GM21528 (cell line): ENCODE results near the gene DZANK1.
"Not testable (repeated sequence)": the region's sequence is repeated elsewhere in the genome, so short reads cannot be mapped to it uniquely, and the experiment has no call there.

Experiments
- ATAC-seq: cut with Tn5 transposase; IDR thresholded peaks from one replicate; pipeline ENCODE4 v1.9.1; 2021; ENCODE audit warnings: mild to moderate bottlenecking, moderate library complexity; ENCODE audit not compliant: unreplicated experiment, low FRiP score

The DZANK1 gene

DNA sequence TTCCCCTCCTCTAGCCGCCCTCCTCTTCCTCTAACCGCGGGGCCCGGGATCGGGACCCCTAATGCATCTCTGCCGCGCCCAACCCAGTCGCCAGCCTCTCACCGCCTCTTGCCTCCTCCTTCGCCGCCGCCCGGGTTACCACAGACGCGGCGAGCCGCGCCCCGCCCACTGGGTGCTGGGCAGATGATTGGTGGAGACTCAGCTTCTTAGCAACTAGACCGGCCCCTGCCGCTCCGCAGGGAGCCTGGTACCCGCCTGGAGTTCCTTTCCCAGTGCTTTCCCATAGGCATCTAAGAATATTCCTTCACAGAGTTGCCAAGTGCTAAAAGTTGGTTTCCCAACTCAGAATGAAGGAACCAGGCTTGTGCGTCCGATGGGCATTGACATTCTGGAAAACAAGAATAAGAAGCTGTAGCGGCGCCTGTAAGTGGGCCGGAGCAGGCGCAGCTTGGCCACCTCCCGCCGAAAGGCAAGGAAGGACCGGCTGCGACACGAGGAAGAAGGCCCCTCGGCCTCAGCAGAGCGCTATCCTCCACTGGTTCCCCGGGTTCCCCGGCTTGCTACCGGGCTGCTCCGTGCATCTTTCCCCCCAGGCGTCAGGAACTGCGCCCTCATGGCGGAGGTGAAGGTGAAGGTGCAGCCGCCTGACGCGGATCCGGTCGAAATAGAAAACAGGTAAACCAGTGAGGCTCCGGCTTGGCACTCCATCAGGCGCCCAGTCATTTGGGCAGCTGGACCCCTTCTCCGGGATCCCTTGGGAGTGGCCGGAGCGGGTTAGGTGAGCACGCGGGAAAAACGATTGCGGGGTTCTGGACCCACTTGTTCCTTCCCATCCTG is at the start of gene DZANK1, which contains the start of gene POLR3F:
Gene DZANK1, minus strand, starts transcription at position 137 of the 837 bp plus-strand sequence. CDS start 1,672 bp downstream, outside the sequence.
Gene POLR3F, plus strand, starts transcription at position 497 of the 837 bp plus-strand sequence. Its CDS starts 117 bp downstream, at position 614.
- peak; percentile 97 for ATAC-seq

DNA sequence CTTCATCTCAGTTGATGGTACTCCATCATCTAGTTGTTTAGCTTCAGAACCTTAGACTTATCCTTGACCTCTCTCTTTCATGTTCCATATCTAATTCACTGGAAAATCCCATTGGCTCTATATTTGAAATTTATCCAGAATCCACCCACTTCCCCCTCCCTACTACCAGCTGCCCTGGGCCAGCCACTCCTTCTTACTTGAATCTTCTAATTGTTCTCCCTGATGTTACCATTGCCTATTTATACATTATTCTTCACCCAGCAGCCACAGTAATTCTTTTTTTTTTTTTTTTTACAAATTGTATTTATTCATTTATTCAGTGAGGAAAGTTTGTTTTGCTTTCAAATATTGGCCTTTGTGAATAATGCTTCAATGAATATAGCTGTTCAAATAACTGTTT is 49.1 kb upstream of the DZANK1 start:
- ATAC-seq: no peak

DNA sequence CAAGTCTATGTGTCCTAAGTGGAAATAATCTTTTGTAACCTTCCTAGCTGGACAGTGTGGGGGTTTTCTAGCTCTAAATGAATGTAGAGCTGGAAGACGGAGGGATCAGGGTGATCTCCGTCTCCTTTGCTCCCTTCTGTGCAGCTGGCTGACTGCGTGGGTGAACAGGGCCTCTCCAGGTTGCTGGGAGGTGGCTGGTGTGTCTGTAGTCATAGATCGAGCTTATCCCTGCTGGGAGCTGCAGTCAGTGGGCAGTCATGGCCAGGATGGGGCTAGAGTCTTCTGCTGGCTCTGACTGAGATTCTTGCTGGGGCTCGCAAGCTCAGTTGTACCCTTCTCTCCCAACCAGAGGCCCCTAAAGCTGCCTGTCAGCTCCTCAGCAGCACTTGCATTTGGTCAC is 47.3 kb upstream of the DZANK1 start:
- ATAC-seq: no peak

DNA sequence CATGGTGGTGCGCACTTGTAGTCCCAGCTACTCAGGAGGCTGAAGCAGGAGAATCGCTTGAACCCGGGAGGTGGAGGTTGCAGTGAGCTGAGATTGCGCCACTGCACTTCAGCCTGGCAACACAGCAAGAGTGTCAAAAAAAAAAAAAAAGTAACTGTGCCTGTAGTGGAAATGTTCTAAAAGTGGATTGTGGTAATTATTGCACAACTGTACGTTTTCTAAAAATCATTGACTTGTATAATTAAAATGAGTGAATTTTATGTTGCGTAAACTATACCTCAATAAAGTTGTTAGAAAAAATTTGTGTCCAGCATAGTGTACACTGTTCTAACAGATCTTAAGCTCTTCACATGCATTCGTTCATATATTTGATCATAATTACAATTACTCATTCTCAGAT is 46.4 kb upstream of the DZANK1 start:
- no peak for ATAC-seq

DNA sequence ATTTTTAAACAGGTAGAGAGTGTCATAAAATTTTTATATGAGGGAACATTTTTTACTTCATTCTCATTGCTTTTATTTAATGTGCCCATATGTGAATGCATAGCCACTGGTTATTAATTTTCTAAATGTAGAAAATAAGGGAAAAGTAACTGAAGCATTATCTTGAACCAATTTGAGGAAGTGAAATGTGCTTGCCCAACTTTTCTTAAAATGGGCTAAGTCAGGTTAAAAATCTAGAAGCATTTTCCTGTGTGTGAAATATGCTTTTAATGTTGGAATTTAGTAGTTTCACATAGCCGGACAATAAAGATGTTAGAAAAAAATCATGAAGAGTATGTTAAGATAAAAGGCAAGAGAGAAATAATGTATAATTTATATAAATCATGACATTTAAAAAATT is 44.7 kb upstream of the DZANK1 start:
- no peak for ATAC-seq

DNA sequence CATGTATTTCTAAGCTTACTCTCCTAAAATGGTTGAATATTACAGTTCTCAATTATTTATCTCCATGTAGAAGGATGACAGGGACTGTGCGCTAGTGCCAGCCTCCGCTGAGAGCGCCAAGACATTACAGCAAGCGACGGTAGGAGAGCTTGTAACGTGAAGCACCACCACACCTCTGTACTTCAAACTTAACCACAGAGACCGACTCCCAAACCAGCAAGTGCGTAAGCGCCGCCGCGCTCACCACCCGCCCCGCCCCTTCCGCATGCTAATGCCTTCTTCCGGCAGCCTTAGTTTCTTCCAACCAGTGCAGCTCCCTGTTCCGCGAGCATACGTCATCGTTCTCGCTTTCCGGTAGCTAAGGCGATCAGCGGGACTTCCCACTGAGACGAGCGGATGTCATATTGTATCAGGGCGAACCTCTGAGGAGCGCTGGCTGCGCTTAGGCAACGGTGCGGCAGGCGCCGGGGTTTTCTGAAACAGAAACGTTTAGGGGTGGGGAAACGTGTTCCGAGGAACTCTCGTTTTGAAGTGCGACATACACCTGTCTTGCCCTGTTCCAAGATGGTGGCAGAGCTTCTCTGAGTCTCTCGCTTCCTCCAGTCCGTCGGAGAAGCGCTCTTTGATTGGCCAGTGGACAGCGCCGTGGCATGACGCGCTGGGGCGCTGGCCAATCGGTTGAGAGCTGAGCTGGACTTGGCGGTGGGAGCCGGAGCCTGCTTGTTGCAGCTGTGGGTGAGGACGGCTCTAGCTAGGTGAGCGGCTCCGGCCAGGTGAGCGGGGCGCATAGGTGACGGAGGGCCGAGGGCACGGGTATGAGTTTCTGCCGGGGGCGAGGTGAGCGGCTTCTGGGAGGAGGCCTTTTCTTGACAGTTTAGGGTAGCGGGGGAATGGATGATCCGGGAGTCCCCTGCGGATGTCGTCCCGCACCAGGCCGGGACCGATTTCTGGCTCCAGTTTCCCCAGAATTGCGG is 40.7 kb upstream of the DZANK1 start, which contains the start of gene SEC23B:
Gene SEC23B, plus strand, starts transcription at position 723 of the 974 bp plus-strand sequence. CDS start 2,896 bp downstream, outside the sequence.
- peak; percentile 98 for ATAC-seq

DNA sequence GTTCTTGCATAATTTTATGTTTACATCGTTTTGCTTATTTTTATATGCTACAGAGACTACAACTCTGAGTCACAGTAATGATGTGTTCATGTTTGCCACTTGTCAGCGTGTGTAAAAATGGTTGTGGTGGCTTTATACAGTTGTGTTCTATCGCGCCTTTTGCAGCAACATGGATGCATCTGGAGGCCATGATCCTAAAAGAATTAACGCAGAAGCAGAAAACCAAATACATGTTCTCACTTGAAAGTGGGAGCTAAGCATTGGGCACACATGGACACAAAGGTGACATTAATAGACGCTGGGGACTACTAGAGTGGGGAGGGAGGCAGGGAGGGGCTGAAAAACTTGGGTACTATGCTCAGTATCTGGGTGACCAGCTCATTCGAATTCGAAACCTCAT is 39.9 kb upstream of the DZANK1 start:
- no peak for ATAC-seq

DNA sequence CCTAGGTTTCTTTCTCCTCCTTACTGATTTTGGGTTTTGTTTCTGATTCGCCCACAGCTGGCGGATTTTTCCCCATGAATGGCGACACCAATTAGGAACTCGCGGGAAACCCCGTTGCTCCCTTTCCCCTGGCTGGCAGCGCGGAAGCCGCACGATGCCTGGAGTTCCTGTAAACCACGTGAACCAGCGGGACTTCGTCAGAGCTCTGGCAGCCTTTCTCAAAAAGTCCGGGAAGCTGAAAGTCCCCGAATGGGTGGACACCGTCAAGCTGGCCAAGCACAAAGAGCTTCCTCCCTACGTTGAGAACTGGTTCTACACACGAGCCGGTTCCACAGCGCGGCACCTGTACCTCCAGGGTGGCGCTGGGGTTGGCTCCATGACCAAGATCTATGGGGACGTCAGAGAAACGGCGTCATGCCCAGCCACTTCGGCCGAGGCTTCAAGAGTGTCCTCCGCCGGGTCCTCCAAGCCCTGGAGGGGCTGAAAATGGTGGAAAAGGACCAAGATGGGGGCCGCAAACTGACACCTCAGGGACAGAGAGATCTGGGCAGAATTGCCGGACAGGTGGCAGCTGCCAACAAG is 37.7 kb upstream of the DZANK1 start:
- no peak for ATAC-seq

DNA sequence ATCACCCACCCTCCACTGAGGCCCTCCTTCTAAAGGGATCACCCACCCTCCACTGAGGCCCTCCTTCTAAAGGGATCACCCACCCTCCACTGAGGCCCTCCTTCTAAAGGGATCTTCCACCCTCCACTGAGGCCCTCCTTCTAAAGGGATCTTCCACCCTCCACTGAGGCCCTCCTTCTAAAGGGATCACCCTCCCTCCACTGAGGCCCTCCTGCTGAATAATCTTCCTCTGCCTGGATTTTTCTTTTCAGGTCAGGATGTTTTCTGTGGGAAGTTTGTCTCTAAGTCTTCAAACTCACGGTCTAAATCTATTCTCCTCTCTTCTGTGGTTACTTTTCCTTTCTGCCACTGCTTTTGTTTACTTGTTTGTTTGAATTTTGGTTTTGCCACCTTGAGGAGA is 34.8 kb upstream of the DZANK1 start:
- not testable (repeated sequence) for ATAC-seq

DNA sequence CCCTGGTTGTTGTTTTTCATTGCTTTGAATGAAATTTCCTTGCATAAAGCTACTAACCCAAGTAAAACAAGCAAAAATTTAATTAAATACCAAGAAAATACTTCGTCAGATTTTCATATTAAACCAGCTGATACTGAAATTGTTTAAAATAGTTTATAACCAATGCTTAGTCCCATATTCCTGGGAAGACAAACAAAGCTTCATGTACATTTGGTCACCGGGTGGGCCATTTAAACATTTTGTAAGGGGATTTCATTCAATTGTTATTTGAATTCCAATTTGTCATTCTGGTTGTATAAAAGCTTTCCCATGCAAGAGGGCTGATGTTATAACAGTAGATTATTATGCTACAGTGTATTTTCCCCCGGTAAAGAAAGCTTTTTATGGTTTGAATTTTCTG is 30.8 kb upstream of the DZANK1 start:
- no peak for ATAC-seq

DNA sequence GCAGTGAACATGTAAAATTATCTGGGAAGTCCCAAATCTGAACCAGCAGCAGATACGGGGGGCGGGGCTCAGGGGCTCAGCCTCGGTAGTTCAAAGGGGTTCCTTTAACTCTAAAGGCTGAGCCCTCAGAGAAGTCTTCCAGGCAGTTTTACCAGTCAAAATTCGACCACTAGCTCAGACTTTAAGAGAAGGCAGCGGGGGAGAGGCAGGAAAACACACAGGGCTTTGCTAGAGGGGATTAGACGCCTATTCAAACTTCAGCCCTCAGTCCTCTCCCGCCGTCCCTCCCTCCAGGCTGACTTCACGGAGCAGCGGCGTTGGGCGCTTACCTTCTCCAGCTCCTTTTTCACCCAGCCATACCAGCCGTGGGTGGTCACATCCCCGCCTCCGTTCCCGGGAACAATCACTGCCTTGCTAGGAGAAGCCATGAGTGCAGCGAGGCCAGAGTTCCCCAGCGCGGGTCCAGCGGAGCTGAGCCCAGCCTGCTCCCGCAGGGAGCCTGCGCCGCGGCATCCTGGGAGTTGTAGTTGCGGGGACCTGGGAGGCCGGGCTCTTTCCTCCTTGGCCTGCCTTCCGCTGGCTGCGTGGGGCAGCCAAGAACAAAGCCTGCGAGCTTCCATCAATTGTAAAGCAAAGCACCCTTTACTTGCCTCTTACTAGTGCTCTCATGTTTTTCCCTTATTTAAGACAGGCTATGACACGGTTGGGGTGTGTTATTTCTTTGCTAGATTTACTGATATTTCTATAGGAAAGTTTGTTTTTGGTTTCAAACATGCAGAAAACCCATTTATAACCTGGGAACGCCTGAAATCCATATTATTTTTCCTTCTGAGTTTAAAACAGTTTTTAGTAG is 30.1 kb upstream of the DZANK1 start, which contains the start of gene RBBP9:
Gene RBBP9, minus strand, starts transcription at position 486 of the 853 bp plus-strand sequence. Its CDS starts 58 bp downstream, at position 428.
- ATAC-seq: peak; percentile 98

DNA sequence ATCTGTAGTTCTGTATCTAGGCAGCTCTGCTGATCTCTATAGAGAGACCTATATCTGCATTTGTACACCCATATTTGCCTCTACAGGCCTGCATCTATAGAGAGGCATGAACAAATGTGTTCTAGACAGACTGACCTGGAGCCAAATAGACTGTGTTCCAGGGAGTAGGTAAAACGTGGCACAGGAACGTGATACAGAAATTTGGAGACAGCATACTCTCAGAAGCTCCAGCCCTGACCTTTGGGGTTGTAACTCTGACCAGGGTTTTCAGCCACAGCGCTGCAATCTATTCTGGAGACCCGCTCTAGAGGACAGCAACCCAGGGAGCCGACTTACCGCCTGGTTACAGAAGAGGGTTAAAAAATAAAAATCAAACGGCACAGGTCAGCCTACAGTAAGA is 29.2 kb upstream of the DZANK1 start:
- ATAC-seq: no peak

DNA sequence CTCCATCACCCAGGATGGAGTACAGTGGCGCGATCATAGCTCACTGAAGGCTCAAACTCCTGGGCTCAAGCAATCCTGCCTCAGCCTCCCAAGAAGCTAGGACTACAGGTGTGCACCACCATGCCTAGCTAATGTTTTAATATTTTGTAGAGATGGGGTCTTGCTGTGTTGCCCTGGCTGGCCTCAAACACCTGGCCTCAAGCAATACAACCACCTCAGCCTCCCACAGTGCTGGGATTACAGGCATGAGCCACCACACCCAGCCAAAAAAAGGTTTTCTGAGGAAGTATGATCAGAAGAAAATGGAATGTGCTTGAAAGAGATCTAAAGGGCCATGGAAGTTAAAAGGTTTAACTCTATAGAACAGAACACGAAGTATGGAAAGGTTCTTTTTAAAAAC is 21.5 kb upstream of the DZANK1 start:
- no peak for ATAC-seq

DNA sequence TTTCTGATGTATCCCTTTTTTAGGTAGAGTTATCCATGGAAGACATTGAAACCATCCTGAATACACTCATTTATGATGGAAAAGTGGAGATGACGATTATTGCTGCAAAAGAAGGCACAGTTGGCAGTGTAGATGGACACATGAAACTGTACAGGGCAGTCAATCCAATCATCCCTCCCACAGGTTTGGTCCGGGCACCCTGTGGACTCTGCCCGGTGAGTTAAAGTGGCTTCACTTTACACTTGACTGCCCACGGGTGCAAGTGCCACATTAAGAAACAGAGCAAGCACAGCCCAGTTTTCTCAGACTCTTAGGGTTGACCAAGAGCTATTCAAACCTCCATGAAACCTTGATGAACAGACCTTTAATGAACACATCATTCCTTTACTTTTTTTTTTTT is 14.8 kb upstream of the DZANK1 start:
- ATAC-seq: no peak

DNA sequence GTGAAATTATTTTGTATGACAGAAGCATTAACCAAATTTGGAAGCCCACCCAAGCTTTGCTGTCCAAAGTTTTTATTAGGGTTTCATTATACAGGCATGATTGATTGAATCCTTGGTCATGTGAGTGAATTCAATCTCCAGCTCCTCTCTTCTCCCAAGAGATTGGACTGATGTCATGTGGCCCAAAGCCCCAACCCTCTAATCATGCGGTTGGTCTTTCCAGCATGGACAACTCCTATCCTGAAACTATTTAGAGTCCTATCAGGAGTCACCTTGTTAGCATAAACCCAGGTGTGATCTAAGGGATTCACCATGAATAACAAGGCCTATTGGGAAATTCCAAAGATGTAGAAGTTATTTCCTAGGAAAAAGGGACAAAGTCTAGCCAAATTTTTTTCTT is 11.0 kb upstream of the DZANK1 start:
- ATAC-seq: no peak

DNA sequence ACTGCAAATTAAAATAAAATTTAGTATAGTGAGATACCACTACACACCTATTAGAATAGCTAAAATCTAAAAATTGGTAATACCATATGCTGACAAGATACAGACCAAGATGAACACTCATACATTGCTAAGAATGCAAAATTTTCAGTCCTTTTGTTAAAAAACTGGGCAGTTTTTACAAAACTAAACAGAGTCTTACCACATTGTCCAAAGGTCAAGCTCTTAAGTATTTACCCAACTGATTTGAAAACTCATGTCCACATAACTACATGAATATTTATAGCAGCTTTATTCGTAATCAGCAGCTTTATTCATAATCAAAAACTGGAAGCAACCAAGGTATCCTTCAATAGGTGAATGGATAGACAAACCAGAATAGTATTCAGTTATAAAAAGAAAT is 10.4 kb upstream of the DZANK1 start:
- no peak for ATAC-seq

DNA sequence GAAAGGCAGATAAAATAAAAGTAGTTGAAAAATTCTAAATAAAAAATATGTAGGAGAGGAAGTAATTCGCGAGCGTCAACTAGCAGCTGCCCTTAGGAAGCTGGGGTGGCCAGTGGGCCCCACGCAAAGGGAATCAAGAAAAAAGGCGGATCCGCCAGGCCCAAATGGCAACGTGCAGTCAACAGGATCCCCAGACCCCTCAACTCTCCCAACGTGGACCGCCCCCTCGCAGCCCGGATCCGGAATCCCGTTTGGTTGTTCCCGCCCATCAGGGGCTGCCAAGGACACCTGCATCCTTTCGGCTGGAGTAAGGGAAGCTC is 296 bp downstream of the DZANK1 start:
- peak; percentile 36 for ATAC-seq

DNA sequence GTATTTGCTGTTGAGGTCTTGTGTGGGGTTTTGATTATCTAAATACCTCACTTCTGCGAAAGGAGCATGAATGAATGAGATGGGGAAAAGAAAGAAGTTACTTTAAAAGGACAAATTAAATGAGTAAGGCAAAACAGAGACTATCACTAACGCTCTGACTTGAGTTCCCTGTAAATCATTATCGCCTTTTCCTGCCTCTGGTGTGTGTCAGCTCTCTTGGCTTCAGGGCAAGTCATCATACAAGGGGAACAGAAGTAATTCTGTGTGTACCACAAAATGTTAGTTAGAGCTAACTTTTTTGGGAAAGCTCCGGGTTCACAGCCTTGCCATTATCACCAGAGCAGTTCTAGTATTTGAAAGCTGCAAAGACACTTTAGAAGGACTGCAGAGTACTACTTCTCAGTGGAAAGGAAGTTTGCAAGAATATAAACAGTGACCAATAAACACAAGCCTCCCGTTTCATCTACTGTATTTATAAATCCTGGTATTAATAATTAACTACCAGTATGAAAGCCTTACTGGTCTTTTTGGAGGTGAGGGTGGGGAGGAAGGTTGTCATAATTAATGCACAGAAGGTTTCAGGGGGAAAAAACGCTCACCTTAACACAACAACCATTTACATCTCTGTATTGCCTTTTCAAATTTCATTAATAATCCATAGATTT is 1.2 kb downstream of the DZANK1 start:
- ATAC-seq: no peak

DNA sequence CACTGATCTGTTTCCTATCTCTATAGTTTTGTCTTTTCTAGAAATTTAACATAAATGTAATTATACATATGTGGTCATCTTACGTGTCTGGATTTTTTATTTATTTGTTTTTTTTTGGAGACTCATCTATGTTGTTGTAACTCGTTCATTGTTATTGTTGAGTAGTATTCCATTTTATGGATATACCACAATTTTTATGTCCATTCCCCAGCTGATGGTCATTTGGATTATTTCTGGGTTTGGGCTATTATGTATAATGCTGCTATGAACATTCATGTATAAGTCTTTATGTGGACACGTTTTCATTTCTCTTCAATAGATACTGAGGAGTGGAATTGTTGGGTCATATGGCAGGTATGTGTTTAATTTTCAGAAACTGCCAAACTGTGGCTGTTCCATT is 10.2 kb downstream of the DZANK1 start:
- no peak for ATAC-seq
